ENCODE data around the gene SLC9A6.
A peak's percentile ranks its signal among the peaks of the same experiment; 100 is the strongest.

The SLC9A6 gene

GRCh38 chrX:135984256-135984655, 979 bp upstream of the SLC9A6 start:
- TF ChIP-seq POLR2A (IDR thresholded peaks at IDR 0.05; ENCODE audit: low read depth, low read length): no peak
- no peak for TF ChIP-seq TAF1 (IDR thresholded peaks at IDR 0.05; ENCODE audit: borderline replicate concordance, low read depth, low read length)
- no peak for TF ChIP-seq POLR2AphosphoS5 (IDR thresholded peaks at IDR 0.05; ENCODE audit: low read depth, low read length)
- FAIRE-seq (no peak), DNase-seq (ENCODE audit: insufficient read length) (no peak)

- DNase-seq (ENCODE audit: insufficient read length) (no peak), FAIRE-seq (no peak)
- TF ChIP-seq TAF1 (IDR thresholded peaks at IDR 0.05; ENCODE audit: borderline replicate concordance, low read depth, low read length) (no peak), POLR2AphosphoS5 (IDR thresholded peaks at IDR 0.05; ENCODE audit: low read depth, low read length) (no peak), POLR2A (IDR thresholded peaks at IDR 0.05; ENCODE audit: low read depth, low read length) (no peak)
Measured at GRCh38 chrX:135984791-135985156, 461 bp upstream of the SLC9A6 start.

GRCh38 chrX:135985973-135986310, 707 bp downstream of the SLC9A6 start:
- TF ChIP-seq POLR2A (IDR thresholded peaks at IDR 0.05; ENCODE audit: low read depth, low read length): no peak
- TF ChIP-seq POLR2AphosphoS5 (IDR thresholded peaks at IDR 0.05; ENCODE audit: low read depth, low read length): no peak
- TF ChIP-seq TAF1 (IDR thresholded peaks at IDR 0.05; ENCODE audit: borderline replicate concordance, low read depth, low read length): no peak
- FAIRE-seq: no peak

GRCh38 chrX:135988245-135988644, 3.0 kb downstream of the SLC9A6 start:
- no peak for DNase-seq (ENCODE audit: insufficient read length)
- FAIRE-seq: no peak
- TF ChIP-seq POLR2AphosphoS5 (IDR thresholded peaks at IDR 0.05; ENCODE audit: low read depth, low read length): no peak
- no peak for TF ChIP-seq TAF1 (IDR thresholded peaks at IDR 0.05; ENCODE audit: borderline replicate concordance, low read depth, low read length)
- no peak for TF ChIP-seq POLR2A (IDR thresholded peaks at IDR 0.05; ENCODE audit: low read depth, low read length)

More at GRCh38 chrX:135985973-135986310, 707 bp downstream of the SLC9A6 start:
- DNase-seq (ENCODE audit: insufficient read length): no peak

GRCh38 chrX:136015016-136015415, 29.8 kb downstream of the SLC9A6 start:
- no peak for TF ChIP-seq POLR2AphosphoS5 (IDR thresholded peaks at IDR 0.05; ENCODE audit: low read depth, low read length)
- no peak for TF ChIP-seq TAF1 (IDR thresholded peaks at IDR 0.05; ENCODE audit: borderline replicate concordance, low read depth, low read length)
- TF ChIP-seq POLR2A (IDR thresholded peaks at IDR 0.05; ENCODE audit: low read depth, low read length): no peak
- FAIRE-seq (no peak), DNase-seq (ENCODE audit: insufficient read length) (no peak)

GRCh38 chrX:136016881-136017280, 31.6 kb downstream of the SLC9A6 start:
- FAIRE-seq (no peak), DNase-seq (ENCODE audit: insufficient read length) (no peak)
- TF ChIP-seq TAF1 (IDR thresholded peaks at IDR 0.05; ENCODE audit: borderline replicate concordance, low read depth, low read length): no peak
- no peak for TF ChIP-seq POLR2AphosphoS5 (IDR thresholded peaks at IDR 0.05; ENCODE audit: low read depth, low read length)
- TF ChIP-seq POLR2A (IDR thresholded peaks at IDR 0.05; ENCODE audit: low read depth, low read length): no peak

- TF ChIP-seq TAF1 (IDR thresholded peaks at IDR 0.05; ENCODE audit: borderline replicate concordance, low read depth, low read length) (no peak), POLR2AphosphoS5 (IDR thresholded peaks at IDR 0.05; ENCODE audit: low read depth, low read length) (no peak), POLR2A (IDR thresholded peaks at IDR 0.05; ENCODE audit: low read depth, low read length) (no peak)
- FAIRE-seq (no peak), DNase-seq (ENCODE audit: insufficient read length) (no peak)
Measured at GRCh38 chrX:136019226-136019625, 34.0 kb downstream of the SLC9A6 start.

- no peak for DNase-seq (ENCODE audit: insufficient read length)
- FAIRE-seq: peak; percentile 74
- TF ChIP-seq TAF1 (IDR thresholded peaks at IDR 0.05; ENCODE audit: borderline replicate concordance, low read depth, low read length) (no peak), POLR2AphosphoS5 (IDR thresholded peaks at IDR 0.05; ENCODE audit: low read depth, low read length) (no peak), POLR2A (IDR thresholded peaks at IDR 0.05; ENCODE audit: low read depth, low read length) (no peak)
Measured at GRCh38 chrX:136021160-136021559, 35.9 kb downstream of the SLC9A6 start.

GRCh38 chrX:136021903-136022302, 36.7 kb downstream of the SLC9A6 start:
- FAIRE-seq (no peak), DNase-seq (ENCODE audit: insufficient read length) (no peak)
- TF ChIP-seq POLR2AphosphoS5 (IDR thresholded peaks at IDR 0.05; ENCODE audit: low read depth, low read length) (no peak), TAF1 (IDR thresholded peaks at IDR 0.05; ENCODE audit: borderline replicate concordance, low read depth, low read length) (no peak), POLR2A (IDR thresholded peaks at IDR 0.05; ENCODE audit: low read depth, low read length) (no peak)

- no peak for DNase-seq (ENCODE audit: insufficient read length)
- no peak for TF ChIP-seq POLR2AphosphoS5 (IDR thresholded peaks at IDR 0.05; ENCODE audit: low read depth, low read length)
- no peak for TF ChIP-seq TAF1 (IDR thresholded peaks at IDR 0.05; ENCODE audit: borderline replicate concordance, low read depth, low read length)
- TF ChIP-seq POLR2A (IDR thresholded peaks at IDR 0.05; ENCODE audit: low read depth, low read length): no peak
- FAIRE-seq: no peak
Measured at GRCh38 chrX:136025091-136025490, 39.9 kb downstream of the SLC9A6 start.

- DNase-seq (ENCODE audit: insufficient read length) (no peak), FAIRE-seq (peak; percentile 90)
- TF ChIP-seq POLR2A (IDR thresholded peaks at IDR 0.05; ENCODE audit: low read depth, low read length) (no peak), TAF1 (IDR thresholded peaks at IDR 0.05; ENCODE audit: borderline replicate concordance, low read depth, low read length) (no peak), POLR2AphosphoS5 (IDR thresholded peaks at IDR 0.05; ENCODE audit: low read depth, low read length) (no peak)
Measured at GRCh38 chrX:136028383-136028984, 43.2 kb downstream of the SLC9A6 start.

GRCh38 chrX:136029766-136030165, 44.5 kb downstream of the SLC9A6 start:
- FAIRE-seq (no peak), DNase-seq (ENCODE audit: insufficient read length) (no peak)
- TF ChIP-seq TAF1 (IDR thresholded peaks at IDR 0.05; ENCODE audit: borderline replicate concordance, low read depth, low read length): no peak
- no peak for TF ChIP-seq POLR2A (IDR thresholded peaks at IDR 0.05; ENCODE audit: low read depth, low read length)
- TF ChIP-seq POLR2AphosphoS5 (IDR thresholded peaks at IDR 0.05; ENCODE audit: low read depth, low read length): no peak
